ENCODE results near the gene ALKBH6.

The ALKBH6 gene

DNA sequence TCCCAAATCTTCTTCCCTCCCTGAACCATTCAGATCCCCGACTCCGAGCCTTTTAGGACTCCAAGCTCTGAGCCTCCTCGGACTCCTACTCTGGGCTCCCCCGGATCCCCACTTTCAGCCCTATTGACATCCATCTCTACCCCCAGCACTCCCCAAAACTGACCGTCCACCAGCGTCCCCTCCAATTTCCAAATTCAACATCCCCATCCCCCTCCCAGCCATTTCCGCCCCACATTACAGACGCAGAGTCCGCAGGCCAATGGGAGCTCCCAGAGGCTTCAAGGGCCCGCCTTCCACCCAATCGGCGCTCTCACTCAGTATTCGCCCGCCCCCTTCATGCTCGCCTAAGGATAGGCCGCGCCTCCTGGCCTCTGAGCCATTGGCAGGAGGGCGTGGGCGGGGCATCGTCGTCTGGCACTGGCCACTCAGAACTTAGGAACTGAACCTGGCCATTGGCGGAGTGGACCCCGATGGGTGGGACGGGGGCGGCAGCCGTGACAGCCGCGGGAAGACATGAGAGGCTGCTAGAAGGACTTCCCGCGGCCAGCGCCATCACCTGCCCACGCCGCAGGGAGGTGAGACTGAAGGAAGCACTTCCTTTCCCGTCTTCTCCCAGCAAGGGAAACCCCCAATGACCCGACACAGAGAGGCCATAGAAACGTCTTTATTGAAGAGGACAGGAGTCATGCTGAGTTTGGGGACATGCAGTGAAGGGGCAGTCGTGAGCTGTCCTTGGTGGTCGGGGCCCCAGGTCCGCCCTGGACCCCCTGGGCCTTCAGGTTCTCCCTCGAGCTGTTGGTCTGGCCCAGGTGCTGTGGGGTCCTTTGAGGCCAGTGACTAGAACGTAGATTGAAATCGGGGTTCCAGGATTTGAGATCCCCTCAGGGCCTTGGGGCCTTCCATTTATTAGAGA lies at the start of gene ALKBH6:
Gene ALKBH6 (minus strand): TSS at position 202 of the 913 bp plus-strand sequence. CDS start 816 bp downstream, outside the sequence.
- Histone ChIP-seq H3K36me3 (replicated peaks) (no peaks in the 10 kb centered on the region; the same call in 1 of the 2 replicates), H3K4me1 (peaks cover 8% of the 10 kb centered on the region), H3K9me3 (no peaks in the 10 kb centered on the region), H3K27me3 (ENCODE audit: low read depth) (no peaks in the 10 kb centered on the region), H3K4me3 (peak within 1 kb of the TSS; percentile 66)
- in situ Hi-C loops (cut with MboI; ENCODE audit: low sequenced_read_pairs) = no loop called here
- peak; percentile 98 to 100 for DNase-seq (ENCODE audit: low spot score in 2 of 2)

GRCh38 chr19:36061367-36061766 lies 47.4 kb upstream of the ALKBH6 start:
- H3K4me3 ChIP-seq = no peak overlapping the region
- H3K27me3 ChIP-seq (ENCODE audit: low read depth) = no peaks in the 10 kb centered on the region
- H3K4me1 ChIP-seq = no peaks in the 10 kb centered on the region; the same call in 1 of the 2 replicates
- no peaks in the 10 kb centered on the region for H3K9me3 ChIP-seq
- in situ Hi-C loops (cut with MboI; ENCODE audit: low sequenced_read_pairs) = no loop called here
- H3K36me3 ChIP-seq (replicated peaks) = peaks cover 70% of the 10 kb centered on the region
- DNase-seq (ENCODE audit: low spot score in 2 of 2) = no peak

- Histone ChIP-seq H3K27me3 (ENCODE audit: low read depth) (no peaks in the 10 kb centered on the region), H3K4me1 (peaks cover 4% of the 10 kb centered on the region), H3K9me3 (no peaks in the 10 kb centered on the region), H3K4me3 (no peak overlapping the region), H3K36me3 (replicated peaks) (peaks cover 61% of the 10 kb centered on the region)
- in situ Hi-C loops (cut with MboI; ENCODE audit: low sequenced_read_pairs) = no loop called here
- peak in 1 of 2 experiments; percentile 45 for DNase-seq (ENCODE audit: low spot score in 2 of 2)
These were observed 46.4 kb upstream of the ALKBH6 start for GRCh38 chr19:36060430-36060829.

- DNase-seq (ENCODE audit: low spot score in 2 of 2) = no peak
- Histone ChIP-seq H3K9me3 (no peaks in the 10 kb centered on the region), H3K4me3 (no peak overlapping the region), H3K4me1 (peaks cover 4% of the 10 kb centered on the region), H3K27me3 (ENCODE audit: low read depth) (no peaks in the 10 kb centered on the region), H3K36me3 (replicated peaks) (peaks cover 50% of the 10 kb centered on the region)
- in situ Hi-C loops (cut with MboI; ENCODE audit: low sequenced_read_pairs) = no loop called here
These were observed 45.3 kb upstream of the ALKBH6 start for GRCh38 chr19:36059180-36059910.

DNA sequence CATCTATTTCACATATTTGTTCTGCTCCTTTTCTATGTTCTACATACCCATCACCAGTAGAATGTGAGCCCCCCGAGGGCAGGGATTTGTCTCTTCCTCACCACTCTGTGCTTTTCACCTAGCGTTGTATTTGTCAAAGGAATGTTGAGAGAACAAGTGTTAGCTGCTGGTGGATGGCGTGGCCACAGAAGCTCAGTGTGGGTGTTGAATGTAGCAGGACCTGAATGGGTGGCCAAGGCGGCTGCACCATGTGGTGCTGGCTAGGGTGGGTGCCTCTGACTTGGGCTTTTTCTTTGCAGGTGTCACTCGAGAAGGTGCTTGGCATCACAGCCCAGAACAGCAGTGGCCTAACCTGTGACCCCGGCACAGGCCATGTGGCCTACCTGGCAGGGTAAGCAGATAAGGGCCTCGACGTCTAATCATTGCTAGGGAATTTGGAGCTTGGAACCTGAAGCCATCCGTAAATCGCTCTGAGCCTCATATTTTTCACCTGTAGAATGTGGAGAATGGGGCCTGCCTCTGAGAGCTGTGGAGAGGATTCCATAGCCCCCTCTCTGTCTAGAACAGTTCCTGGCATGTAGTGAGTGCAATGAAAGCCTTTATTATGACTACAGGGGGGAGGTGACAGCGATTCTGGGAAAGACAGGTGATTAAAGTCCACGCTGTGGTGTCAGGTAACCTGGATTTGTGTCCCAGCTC lies 44.6 kb upstream of the ALKBH6 start:
- Histone ChIP-seq H3K4me1 (peaks cover 4% of the 10 kb centered on the region), H3K36me3 (replicated peaks) (peaks cover 44% of the 10 kb centered on the region), H3K9me3 (no peaks in the 10 kb centered on the region), H3K27me3 (ENCODE audit: low read depth) (no peaks in the 10 kb centered on the region), H3K4me3 (no peak overlapping the region)
- DNase-seq (ENCODE audit: low spot score in 2 of 2) = no peak
- in situ Hi-C loops (cut with MboI; ENCODE audit: low sequenced_read_pairs) = no loop called here

DNA sequence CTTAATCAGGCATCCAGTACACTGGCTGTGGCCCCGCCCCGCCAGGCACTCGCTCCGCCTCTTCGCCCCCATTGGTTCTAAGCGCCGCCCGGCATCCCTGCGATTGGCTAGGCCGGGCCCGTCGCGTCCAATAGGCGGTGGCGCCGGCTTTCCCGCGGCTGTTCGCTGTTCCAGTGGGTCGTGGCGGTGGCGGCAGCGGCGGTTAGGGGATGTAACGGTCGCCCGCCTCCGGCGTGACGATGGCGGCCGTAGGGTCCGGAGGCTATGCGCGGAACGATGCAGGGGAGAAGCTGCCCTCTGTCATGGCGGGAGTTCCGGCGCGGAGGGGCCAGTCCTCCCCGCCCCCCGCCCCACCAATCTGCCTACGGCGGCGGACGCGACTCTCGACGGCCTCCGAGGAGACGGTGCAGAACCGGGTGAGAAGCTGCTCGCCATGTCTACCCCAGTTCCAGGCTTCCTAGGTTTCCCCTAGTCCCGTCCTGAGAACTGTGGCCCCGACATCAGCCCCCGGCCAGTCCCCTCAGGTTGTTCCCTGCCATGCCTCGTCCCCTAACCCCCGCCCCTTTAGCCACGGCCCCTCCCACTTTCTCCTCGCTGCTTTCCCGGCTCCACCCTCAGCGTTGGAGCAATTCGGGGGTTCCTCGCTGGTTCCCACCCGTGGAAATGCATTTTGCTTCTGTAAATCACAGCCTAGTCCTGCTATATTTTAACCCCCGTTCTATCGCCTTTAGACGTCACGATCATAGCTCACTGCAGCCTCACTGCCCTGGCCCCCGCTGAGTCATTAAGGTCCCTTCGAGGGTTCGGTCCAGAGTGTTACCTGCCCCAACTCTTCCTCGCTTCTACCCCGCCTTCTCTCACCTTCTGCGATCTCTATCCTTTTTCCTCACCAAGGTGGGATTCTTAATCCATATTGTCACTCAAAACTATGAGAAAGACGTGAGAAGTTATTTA lies 41.0 kb upstream of the ALKBH6 start, which contains the start of gene WDR62:
Gene WDR62 (plus strand): TSS at position 165 of the 954 bp plus-strand sequence. CDS start 75 bp downstream, at position 240.
- H3K4me1 ChIP-seq = peaks cover 4% of the 10 kb centered on the region
- in situ Hi-C loops (cut with MboI; ENCODE audit: low sequenced_read_pairs) = no loop called here
- peak; percentile 93 to 98 for DNase-seq (ENCODE audit: low spot score in 2 of 2)

GRCh38 chr19:36054119-36054732 lies 40.2 kb upstream of the ALKBH6 start, which contains the start of gene THAP8:
TSS of gene THAP8 (minus strand) at chr19:36054285. CDS start at chr19:36054217, 68 bp downstream.
- peak; percentile 94 to 98 for DNase-seq (ENCODE audit: low spot score in 2 of 2)
- H3K36me3 ChIP-seq (replicated peaks) = peaks cover 17% of the 10 kb centered on the region
- H3K4me3 ChIP-seq = peak within 1 kb of the TSS; percentile 79
- no peaks in the 10 kb centered on the region for H3K9me3 ChIP-seq
- H3K27me3 ChIP-seq (ENCODE audit: low read depth) = no peaks in the 10 kb centered on the region
- in situ Hi-C loops (cut with MboI; ENCODE audit: low sequenced_read_pairs) = no loop called here
- H3K4me1 ChIP-seq = peaks cover 4% of the 10 kb centered on the region

More for the DNA sequence above, 41.0 kb upstream of the ALKBH6 start, which contains the start of gene WDR62:
- no peaks in the 10 kb centered on the region for H3K9me3 ChIP-seq
- no peaks in the 10 kb centered on the region for H3K27me3 ChIP-seq (ENCODE audit: low read depth)
- H3K4me3 ChIP-seq = peak within 1 kb of the TSS; percentile 79
- H3K36me3 ChIP-seq (replicated peaks) = peaks cover 25% of the 10 kb centered on the region

GRCh38 chr19:36051637-36052036 lies 37.6 kb upstream of the ALKBH6 start:
- Histone ChIP-seq H3K4me3 (no peak overlapping the region), H3K9me3 (no peaks in the 10 kb centered on the region), H3K36me3 (replicated peaks) (no peaks in the 10 kb centered on the region; the same call in 1 of the 2 replicates), H3K4me1 (peaks cover 4% of the 10 kb centered on the region), H3K27me3 (ENCODE audit: low read depth) (no peaks in the 10 kb centered on the region)
- no peak for DNase-seq (ENCODE audit: low spot score in 2 of 2)
- in situ Hi-C loops (cut with MboI; ENCODE audit: low sequenced_read_pairs) = no loop called here

DNA sequence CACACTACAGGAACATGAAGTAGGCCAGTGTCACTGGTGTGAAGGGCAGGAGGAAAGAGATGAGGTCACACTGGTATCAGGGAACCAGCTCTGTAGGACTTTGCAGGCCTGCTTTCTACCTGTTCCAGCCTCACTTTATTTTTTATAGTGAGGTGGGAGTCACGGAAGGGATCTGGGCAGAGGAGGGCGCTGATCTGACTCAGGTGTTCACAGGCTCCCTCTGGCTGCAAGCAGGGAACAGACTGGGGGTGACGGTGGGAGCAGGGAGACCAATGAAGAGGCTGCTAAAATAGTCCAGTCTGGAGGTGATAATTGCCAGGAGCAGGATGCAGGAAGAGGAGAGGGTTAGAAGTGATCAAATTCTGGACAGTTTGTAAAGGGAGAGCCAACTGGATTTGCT lies 37.2 kb upstream of the ALKBH6 start:
- H3K4me1 ChIP-seq = peaks cover 3% of the 10 kb centered on the region
- in situ Hi-C loops (cut with MboI; ENCODE audit: low sequenced_read_pairs) = no loop called here
- H3K36me3 ChIP-seq (replicated peaks) = no peaks in the 10 kb centered on the region; the same call in none of the 2 replicates
- DNase-seq (ENCODE audit: low spot score in 2 of 2) = no peak
- H3K27me3 ChIP-seq (ENCODE audit: low read depth) = no peaks in the 10 kb centered on the region
- no peak overlapping the region for H3K4me3 ChIP-seq
- no peaks in the 10 kb centered on the region for H3K9me3 ChIP-seq

DNA sequence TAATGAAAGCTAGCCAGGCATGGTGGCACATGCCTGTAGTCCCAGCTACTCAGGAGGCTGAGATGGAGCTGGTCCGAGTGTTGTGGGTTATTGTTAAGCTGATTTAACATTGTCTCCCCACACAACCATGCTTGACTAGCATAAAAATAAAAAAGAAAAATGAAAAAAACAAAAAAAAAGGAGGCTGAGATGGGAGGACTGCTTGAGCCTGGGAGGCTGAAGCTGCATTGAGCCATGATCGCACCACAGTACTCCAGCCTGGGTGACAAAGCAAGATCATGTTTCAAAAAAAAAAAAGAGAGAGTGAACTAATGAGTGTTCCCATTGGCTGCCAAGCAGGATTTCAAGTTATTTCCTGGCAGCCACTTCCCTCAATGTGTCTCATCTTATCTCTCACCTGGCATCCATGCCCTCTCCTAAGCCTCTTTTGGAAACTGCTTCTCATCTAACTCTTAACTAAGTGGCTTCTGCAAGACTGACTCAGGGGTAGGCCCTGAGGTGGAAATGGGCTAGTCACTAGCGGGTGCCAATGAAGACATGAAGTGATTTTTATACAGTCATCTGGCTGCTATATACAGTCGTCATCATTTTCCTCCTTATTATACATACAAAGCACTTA lies 35.2 kb upstream of the ALKBH6 start:
- no peaks in the 10 kb centered on the region for H3K4me1 ChIP-seq

DNA sequence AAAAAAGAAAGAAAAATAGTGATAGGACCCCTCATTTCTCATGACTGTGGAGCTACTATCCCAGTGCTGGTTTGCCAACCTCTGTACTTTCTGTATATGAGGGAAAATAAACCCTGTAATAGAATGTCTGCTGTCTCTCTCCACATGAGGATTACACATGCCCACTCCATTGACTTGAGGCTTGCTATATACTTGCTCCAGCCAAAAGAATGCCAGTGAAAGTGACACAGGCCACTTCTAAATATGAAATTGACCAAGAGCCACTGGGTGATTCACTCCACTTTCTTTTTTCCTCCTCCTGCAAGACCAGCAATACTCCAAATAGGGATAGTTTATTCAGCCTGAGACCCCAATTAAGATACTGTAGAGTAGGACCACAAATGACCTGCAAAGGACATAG lies 33.8 kb upstream of the ALKBH6 start:
- Histone ChIP-seq H3K27me3 (ENCODE audit: low read depth) (no peaks in the 10 kb centered on the region), H3K4me3 (no peak overlapping the region), H3K36me3 (replicated peaks) (no peaks in the 10 kb centered on the region; the same call in none of the 2 replicates), H3K4me1 (no peaks in the 10 kb centered on the region), H3K9me3 (no peaks in the 10 kb centered on the region)
- DNase-seq (ENCODE audit: low spot score in 2 of 2) = no peak
- in situ Hi-C loops (cut with MboI; ENCODE audit: low sequenced_read_pairs) = no loop called here

More for the DNA sequence above, 35.2 kb upstream of the ALKBH6 start:
- Histone ChIP-seq H3K36me3 (replicated peaks) (no peaks in the 10 kb centered on the region; the same call in none of the 2 replicates), H3K9me3 (no peaks in the 10 kb centered on the region), H3K4me3 (no peak overlapping the region), H3K27me3 (ENCODE audit: low read depth) (no peaks in the 10 kb centered on the region)
- DNase-seq (ENCODE audit: low spot score in 2 of 2) = no peak
- in situ Hi-C loops (cut with MboI; ENCODE audit: low sequenced_read_pairs) = no loop called here

All from HAP-1 (cell line).